ENCODE measurements around the gene MKLN1. TPM values are rescaled to one million over a fixed set of nuclear protein-coding genes. Genes with fewer than 3 reads are reported as not detected.

MKLN1 gene
- total and polyA plus RNA-seq, 2 of the 13 experiments (the other 11 are each of a cell fraction or from before 2014, with no cell fraction given): 33.6 to 43.5 TPM

DNA sequence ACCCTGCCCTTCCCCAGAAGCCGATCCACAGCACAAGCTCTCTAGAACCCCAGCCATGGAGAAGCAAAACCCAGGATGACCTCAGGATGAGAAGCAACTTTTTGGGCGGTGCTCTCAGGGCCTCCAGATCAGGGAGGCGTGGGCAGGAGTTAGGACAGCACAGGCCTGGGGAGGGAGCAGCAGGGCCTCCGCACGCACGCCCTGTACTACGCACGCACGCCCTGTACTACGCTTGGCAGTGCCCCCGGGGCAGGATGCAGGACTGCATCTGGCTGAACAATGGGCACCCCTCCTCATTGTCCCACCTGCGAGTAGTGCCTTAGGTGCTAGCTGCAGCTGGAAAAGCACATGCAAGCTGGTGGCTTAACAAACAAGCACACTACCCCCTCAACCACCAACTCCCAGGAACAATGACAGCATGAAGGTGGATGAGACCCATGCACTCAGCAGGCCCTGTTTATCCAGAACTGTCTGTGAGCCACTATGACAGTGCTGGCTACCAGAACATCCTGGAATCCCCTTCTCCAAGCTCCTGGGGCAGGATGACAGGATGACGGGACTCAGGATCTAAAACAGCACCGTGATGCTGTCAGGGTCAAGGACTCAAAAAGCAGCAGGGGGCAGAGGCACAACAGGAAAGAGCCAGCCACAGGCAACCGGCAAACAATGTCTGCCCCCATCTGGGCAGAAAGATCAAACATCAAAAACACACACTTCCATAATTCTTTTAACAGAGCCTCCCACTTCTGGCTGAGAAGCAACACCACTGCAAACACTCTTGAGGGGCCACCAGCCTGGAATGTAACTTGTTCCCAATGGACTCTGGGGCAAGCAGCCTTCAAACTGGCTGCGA, 217.0 kb downstream of the MKLN1 start (continued):
- TF ChIP-seq CREM (IDR thresholded peaks at IDR 0.05): no peak
- TF ChIP-seq CREM (CRISPR knock-in tag; IDR thresholded peaks at IDR 0.05): no peak
- 0 out of 2 replicates have a peak, but pooled peaks have one; percentile 31 for TF ChIP-seq KAT8 (CRISPR knock-in tag; IDR thresholded peaks at IDR 0.05)
- TF ChIP-seq SALL1 (CRISPR knock-in tag; IDR thresholded peaks at IDR 0.05): 0 out of 2 replicates have a peak, but pooled peaks have one; percentile 23
- no peak for TF ChIP-seq POLR2G (IDR thresholded peaks at IDR 0.05; ENCODE audit: low read depth, low read length)
- TF ChIP-seq SAP130 (CRISPR knock-in tag; IDR thresholded peaks at IDR 0.05; ENCODE audit: low read depth): peak; percentile 41; the same call in 1 of the 2 replicates
- no peak for TF ChIP-seq ZNF557 (CRISPR knock-in tag; IDR thresholded peaks at IDR 0.05)
- TF ChIP-seq SUZ12 (IDR thresholded peaks at IDR 0.05; ENCODE audit: low read depth, low read length): no peak
- TF ChIP-seq HDAC2 (CRISPR knock-in tag; IDR thresholded peaks at IDR 0.05): peak; percentile 44; the same call in 1 of the 2 replicates
- TF ChIP-seq, protein P1, sequence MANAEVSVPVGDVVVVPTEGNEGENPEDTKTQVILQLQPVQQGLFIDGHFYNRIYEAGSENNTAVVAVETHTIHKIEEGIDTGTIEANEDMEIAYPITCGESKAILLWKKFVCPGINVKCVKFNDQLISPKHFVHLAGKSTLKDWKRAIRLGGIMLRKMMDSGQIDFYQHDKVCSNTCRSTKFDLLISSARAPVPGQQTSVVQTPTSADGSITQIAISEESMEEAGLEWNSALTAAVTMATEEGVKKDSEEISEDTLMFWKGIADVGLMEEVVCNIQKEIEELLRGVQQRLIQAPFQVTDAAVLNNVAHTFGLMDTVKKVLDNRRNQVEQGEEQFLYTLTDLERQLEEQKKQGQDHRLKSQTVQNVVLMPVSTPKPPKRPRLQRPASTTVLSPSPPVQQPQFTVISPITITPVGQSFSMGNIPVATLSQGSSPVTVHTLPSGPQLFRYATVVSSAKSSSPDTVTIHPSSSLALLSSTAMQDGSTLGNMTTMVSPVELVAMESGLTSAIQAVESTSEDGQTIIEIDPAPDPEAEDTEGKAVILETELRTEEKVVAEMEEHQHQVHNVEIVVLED (CRISPR knock-in tag; IDR thresholded peaks at IDR 0.05; ENCODE audit: borderline replicate concordance): no peak
- peak; percentile 60; the same call in 1 of the 2 replicates for TF ChIP-seq ZNF644 (CRISPR knock-in tag; IDR thresholded peaks at IDR 0.05; ENCODE audit: low read depth)
- no peak for TF ChIP-seq ZNF841 (CRISPR knock-in tag; IDR thresholded peaks at IDR 0.05; ENCODE audit: borderline replicate concordance)
- TF ChIP-seq LCORL (IDR thresholded peaks at IDR 0.05): no peak
- TF ChIP-seq LCORL (CRISPR knock-in tag; IDR thresholded peaks at IDR 0.05): 0 out of 2 replicates have a peak, but pooled peaks have one; percentile 40
- TF ChIP-seq, protein P2, sequence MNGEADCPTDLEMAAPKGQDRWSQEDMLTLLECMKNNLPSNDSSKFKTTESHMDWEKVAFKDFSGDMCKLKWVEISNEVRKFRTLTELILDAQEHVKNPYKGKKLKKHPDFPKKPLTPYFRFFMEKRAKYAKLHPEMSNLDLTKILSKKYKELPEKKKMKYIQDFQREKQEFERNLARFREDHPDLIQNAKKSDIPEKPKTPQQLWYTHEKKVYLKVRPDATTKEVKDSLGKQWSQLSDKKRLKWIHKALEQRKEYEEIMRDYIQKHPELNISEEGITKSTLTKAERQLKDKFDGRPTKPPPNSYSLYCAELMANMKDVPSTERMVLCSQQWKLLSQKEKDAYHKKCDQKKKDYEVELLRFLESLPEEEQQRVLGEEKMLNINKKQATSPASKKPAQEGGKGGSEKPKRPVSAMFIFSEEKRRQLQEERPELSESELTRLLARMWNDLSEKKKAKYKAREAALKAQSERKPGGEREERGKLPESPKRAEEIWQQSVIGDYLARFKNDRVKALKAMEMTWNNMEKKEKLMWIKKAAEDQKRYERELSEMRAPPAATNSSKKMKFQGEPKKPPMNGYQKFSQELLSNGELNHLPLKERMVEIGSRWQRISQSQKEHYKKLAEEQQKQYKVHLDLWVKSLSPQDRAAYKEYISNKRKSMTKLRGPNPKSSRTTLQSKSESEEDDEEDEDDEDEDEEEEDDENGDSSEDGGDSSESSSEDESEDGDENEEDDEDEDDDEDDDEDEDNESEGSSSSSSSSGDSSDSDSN (CRISPR knock-in tag; IDR thresholded peaks at IDR 0.05): 0 out of 2 replicates have a peak, but pooled peaks have one; percentile 18
- TF ChIP-seq PITX1 (CRISPR knock-in tag; IDR thresholded peaks at IDR 0.05): 0 out of 2 replicates have a peak, but pooled peaks have one; percentile 22
- TF ChIP-seq STAG1 (CRISPR knock-in tag; IDR thresholded peaks at IDR 0.05): peak; percentile 69
- TF ChIP-seq, protein P3, sequence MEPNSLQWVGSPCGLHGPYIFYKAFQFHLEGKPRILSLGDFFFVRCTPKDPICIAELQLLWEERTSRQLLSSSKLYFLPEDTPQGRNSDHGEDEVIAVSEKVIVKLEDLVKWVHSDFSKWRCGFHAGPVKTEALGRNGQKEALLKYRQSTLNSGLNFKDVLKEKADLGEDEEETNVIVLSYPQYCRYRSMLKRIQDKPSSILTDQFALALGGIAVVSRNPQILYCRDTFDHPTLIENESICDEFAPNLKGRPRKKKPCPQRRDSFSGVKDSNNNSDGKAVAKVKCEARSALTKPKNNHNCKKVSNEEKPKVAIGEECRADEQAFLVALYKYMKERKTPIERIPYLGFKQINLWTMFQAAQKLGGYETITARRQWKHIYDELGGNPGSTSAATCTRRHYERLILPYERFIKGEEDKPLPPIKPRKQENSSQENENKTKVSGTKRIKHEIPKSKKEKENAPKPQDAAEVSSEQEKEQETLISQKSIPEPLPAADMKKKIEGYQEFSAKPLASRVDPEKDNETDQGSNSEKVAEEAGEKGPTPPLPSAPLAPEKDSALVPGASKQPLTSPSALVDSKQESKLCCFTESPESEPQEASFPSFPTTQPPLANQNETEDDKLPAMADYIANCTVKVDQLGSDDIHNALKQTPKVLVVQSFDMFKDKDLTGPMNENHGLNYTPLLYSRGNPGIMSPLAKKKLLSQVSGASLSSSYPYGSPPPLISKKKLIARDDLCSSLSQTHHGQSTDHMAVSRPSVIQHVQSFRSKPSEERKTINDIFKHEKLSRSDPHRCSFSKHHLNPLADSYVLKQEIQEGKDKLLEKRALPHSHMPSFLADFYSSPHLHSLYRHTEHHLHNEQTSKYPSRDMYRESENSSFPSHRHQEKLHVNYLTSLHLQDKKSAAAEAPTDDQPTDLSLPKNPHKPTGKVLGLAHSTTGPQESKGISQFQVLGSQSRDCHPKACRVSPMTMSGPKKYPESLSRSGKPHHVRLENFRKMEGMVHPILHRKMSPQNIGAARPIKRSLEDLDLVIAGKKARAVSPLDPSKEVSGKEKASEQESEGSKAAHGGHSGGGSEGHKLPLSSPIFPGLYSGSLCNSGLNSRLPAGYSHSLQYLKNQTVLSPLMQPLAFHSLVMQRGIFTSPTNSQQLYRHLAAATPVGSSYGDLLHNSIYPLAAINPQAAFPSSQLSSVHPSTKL (CRISPR knock-in tag; IDR thresholded peaks at IDR 0.05): peak; percentile 25; the same call in 1 of the 2 replicates
- TF ChIP-seq PHF8 (CRISPR knock-in tag; IDR thresholded peaks at IDR 0.05): no peak
- TF ChIP-seq ZNF205 (CRISPR knock-in tag; IDR thresholded peaks at IDR 0.05): 0 out of 2 replicates have a peak, but pooled peaks have one; percentile 30
- peak; percentile 22; the same call in 1 of the 2 replicates for TF ChIP-seq GABPB1 (CRISPR knock-in tag; IDR thresholded peaks at IDR 0.05)
- TF ChIP-seq CCDC6 (CRISPR knock-in tag; IDR thresholded peaks at IDR 0.05): no peak
- TF ChIP-seq PHF21A (CRISPR knock-in tag; IDR thresholded peaks at IDR 0.05): 0 out of 2 replicates have a peak, but pooled peaks have one; percentile 22

Measured in HepG2 (cell line).